Fibroblast of skin of left biceps (primary cell): ENCODE measurements around the gene DLGAP4.

Source experiments
- DNase-seq, 2 experiments: peaks; one replicate each; pipeline ENCODE4 v3.0.0-alpha.2; 2013; ENCODE audit warnings: low read depth in 2 of 2

The DLGAP4 gene

DNA sequence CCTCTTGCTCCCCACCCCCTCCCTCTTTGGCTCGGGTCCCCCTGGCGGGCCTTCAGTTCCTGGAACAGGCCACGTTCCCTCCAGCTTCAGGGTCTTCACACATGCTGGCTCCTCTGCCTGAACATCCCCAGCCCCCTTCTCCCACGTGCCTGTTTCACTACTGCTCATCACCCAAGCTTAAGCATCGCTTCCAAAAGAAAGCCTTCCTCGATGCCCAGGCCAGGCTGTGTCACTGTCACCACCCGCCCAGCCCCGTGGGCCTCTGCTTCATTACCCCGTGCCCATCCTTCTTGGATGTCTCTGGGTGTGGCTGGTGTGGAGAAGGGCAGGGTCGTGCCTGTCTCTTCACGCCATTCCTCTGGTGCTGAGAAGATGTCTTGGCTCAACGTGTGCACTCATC, 2.8 kb downstream of the DLGAP4 start:
- no peak for DNase-seq

DNA sequence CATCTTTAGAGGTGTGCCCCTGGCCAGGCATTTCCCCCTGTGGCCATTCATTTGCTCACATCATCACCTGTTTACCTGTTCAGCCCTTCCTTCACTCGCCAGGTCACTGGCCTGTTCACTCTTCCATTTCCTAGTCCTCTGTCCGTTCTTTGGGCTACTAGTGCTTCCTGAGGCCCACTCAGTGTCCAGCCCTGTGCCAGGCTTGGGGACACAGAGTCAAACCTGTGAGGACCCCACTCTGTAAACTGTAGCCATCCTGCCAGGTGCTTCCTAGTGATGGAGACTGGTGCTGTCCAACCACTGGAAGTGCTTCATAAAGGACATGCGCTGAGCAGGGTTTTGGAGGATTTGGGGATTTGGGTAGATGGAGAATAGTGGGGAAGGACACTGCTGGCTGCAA, 3.5 kb downstream of the DLGAP4 start:
- DNase-seq = no peak

DNA sequence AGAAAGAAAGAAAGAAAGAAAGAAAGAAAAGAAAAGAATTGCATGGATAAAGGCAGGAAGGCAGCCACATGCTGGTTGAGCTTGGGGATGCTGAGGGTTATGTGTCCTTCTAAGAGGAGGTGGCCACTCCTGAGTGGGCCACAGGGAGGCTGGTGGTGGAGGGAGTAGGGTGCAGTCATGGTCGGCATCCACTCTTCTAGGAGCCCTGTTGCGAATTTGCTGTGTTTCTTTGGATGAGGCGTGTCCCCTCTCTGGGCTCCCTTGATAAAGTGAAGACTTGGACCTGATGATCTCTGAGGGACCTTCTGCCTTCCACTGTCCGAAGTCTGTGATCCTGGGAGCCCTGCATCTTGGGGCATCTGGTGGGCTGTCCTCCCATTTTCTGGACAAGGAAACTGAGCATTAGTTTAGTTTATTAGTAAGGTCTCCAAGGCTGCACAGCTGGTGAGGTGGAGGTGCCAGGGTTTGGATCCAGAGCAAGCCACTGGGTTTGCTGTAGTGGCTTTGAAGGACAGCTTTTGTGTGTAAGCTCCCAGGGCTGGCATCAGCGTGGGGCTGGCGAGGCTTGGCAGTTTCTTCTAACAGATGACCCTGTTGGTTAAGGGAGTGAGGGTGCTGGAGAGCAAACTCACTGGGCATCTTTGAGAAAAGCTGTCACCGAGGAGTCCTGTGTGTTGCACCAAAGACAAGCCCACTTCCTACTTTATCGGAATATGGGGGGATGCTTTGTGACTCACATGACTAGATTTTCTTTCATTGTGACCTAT, 4.3 kb downstream of the DLGAP4 start:
- DNase-seq = no peak

DNA sequence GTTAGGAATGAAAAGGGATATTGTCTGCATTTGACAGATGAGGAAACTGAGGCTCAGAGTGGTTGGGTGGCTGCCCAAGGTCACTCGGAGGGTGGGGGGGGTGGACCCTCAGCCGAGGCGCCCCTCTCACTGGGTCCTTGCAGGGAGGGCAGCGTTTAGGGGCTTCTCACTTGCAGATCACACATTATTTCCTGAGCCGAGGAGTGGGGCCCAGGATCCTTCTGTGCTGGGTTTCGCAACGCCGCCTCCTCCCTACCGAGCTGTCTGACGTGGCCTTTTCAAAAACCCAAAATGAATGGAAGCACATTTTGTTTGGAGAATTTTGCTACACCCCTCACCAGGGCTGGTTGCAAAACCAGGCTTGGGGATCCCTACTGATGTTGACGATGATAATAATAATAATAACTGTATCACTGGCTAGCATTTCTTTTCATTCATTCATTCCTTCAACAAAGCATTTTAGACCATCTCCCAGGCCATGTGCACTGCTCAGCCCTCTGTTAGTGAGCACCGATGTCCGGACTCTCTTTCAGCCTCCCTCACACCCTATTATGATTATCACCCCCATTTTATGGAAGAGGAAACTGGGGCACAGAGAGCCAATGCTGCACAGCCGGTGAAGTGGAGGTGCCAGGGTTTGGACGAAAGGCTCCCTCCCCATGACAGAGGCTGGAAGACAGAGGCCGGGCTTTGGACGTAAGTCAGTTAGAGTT, 5.2 kb downstream of the DLGAP4 start:
- no peak for DNase-seq

DNA sequence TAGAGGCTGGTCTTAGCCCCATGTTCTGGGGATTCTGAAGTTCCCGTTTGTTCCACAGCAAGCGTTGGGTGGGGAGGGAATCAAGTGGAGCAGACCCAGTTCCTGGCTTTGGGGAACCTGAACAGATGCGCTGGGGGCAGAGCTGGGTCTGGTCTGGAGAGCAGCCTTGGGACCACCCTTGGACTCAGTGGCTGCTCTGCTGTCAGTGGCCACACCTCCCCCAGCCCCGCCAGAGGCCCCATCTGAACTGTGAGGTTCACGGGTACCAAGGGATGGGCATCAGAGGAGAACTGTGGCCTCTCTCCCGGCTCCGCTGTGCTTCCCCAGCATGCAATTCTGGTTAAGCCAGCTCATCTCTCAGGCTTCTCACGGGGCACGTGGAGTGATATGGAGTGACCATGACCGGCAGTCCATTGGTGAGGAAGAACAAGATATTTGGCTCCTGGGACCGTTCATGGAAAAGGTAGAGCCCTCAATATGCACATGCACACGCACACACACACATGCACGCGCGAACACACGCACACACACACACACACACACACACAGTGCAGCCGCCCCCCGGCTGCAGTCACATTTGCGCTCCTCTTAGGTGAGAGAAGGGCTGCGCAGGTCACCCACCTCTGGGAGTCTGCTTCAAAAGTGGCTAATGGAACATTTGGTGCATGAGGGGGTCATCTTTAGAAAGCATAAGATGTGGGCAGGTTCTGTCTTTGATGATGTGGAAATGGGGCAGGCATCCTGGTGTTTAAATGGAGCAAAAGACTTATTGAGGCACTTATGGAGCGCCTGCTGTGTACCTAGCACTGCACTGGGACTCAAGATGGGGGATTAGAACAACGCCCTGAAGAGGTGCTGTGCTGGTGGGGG, 6.0 kb downstream of the DLGAP4 start:
- no peak for DNase-seq

DNA sequence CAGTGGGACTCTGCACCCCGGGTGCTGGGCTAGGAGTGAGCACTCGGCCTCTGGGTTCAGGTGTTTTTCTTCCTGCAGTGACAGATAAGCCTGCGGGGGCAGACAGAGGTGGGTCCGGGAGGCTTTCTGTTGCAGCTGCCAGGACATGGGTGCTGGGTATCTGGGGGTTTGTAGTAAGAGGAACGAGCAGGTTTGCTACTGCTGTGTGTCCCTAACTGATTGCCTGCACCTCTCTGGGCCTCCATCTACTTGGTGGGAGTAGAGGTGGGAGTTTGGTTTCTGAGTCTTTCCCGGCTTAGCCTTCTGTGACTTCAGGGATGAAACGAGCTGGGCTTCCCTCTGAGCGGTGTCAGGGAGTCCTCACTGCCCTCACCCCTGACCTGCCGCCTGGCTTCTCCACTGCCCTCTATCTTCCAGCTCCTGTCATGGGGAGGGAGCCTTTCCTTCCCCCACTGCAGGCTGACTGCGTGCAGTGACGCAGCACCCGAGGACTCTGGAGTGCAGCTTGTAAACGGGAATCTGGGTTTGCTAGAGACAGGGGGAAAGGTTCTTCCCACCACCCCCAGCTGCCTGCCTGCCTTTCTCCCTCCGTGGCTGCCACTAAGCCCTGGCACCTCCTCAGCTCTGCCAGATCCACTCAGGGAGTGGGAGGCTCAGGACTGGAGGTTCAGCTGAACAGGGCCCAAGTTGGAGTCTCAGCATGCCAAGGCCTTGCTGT, 6.7 kb downstream of the DLGAP4 start:
- no peak for DNase-seq

DNA sequence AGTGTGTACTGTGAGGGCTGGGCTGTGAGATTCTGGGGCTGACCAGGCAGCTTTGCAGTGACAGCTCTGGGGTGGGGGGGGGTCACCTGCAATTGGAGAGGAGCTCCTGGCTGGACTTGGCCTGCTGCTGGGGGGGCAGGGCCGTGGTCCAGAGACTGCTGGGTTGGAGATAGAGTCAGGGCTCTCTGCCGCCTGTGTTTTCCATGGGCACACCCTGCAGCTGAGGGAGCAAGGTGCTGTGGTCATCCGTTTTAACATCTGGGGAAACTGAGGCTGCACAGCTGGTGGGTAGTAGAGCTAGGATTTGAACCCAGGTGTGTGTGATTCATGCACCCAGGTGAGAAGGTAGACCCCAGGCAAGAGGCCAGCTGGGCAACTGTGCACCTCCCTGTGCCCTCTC, 7.3 kb downstream of the DLGAP4 start:
- DNase-seq = no peak

DNA sequence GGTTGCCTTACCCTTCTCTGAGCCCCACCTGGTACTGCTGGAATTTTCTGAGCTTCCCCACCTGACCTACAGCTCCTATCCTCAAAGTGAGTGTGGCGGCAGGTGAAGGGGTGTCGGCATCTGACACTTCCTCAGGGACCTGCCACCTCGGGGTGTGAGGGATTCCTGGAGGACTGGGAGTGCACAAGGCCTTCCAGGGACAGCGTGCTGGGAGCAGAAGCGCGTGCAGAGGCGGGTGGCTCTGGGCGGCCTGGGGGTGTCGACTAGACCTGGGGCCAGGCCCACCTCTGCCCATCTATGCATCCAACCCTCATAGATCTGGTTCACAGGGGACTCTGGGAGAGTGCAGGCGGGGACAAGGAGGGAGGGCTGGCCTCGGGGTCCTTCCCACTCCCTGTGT, 7.8 kb downstream of the DLGAP4 start:
- DNase-seq = no peak

DNA sequence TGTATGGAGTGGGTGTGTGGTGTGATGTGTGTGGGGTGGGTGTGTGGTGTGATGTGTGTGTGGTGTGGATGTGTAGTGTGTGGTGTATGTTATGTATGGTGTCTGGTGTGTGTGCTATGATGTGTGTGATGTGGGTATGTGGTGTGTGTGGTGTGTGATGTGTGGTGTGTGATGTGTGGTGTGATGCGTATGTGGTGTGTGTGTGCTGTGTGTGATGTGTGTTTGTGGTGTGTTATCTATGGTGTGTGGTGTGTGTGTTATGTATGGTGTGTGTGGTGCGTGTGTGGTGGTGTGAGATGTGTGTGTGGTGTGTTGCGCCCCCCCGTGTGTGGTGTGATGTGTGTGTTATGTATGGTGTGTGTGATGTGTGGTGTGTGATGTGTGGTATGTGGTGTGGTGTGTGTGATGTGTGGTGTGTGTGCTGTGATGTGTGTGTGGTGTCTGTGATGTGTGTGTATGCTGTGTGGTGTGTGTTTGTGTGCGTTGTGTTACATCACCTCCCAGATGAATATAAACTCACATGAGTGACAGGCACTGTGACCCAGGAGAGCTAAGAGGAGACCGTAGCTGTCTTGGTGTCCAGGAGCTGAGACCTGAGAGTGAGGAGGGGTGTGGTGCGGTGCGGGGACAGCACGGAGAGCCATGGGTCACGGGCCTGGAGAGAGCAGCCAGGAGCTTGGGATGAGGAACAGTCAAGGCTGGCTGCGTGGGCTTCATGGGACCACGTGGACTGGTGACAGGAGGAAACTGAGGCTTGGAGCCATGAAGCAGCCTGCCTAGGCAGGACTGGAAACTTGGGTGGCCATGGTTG, 8.8 kb downstream of the DLGAP4 start:
- DNase-seq = no peak

DNA sequence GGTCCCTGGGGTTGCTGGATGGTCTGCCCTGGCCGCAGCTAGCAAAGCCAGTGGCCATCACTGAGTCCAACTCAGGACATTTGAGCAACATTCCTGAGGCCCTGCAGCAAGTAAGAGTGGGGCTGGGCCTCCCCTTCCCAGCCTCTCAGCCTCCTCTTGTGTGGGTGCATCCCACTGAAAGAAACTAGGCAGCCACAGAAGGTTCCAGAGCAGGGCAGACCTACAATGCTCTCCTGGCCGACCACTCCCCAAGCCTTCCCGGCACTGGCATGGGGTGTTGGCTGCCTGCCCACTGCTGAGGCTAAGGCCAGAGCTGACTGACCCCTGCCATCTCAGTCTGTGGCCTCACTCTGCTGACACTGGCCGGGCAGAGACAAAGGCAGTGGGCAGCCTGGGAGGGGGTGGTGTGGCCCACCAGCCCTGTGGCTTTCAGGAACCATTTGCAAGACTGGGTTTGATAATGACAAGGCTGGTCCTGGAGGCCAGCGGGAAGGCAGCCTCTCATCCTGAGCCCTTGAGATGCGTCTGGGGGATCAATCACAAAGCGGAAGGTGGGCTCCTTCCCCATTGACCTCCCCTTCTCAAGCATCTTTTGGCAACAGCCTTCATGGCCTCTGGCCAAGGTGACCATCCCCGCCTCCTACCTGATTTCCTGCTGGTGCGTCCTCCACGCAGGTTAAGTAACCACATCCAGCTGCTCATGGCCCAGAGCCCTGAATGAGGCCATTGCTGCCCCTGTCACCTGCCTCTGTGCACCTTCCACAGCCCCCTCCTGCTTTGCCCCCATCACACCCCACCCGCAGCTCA, 9.6 kb downstream of the DLGAP4 start:
- DNase-seq = no peak

DNA sequence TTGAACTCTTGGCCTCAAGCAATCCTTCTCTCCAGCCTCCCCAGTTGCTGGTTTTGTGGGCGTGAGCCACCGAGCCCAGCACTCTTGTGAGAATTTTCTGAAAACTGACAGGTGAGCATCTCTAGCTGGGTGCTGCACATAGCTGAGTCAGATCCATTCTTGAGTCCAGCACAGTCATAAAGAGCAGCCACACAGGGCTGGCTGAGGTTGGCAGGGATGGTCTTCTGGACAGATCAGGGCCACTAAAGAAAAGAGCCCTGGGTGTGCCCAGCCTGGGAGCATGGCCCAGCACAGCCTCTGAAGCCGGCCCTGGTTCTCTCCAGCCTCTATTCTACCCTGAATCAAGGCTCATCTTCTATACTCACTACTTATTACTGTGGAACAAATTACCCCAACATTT, 11.5 kb downstream of the DLGAP4 start:
- DNase-seq = no peak

DNA sequence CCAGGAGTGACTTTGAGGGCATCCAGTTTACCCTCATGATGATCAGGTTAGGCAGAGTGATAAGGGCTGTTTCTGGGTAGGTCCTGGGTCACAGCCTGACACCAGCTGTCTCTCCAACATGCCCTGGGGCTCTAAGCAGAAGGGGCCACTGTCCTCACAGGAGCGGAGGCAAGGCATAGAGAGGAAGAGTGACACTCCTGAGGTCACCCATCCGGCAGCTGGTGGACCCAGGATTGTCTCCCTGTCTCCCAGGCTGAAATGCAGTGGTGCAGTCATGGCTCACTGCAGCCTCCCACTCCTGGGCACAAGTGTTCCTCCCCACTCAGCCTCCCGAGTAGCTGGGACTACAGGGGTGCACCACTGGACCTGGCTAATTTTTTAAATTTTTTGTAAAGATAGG, 12.0 kb downstream of the DLGAP4 start:
- DNase-seq = no peak

DNA sequence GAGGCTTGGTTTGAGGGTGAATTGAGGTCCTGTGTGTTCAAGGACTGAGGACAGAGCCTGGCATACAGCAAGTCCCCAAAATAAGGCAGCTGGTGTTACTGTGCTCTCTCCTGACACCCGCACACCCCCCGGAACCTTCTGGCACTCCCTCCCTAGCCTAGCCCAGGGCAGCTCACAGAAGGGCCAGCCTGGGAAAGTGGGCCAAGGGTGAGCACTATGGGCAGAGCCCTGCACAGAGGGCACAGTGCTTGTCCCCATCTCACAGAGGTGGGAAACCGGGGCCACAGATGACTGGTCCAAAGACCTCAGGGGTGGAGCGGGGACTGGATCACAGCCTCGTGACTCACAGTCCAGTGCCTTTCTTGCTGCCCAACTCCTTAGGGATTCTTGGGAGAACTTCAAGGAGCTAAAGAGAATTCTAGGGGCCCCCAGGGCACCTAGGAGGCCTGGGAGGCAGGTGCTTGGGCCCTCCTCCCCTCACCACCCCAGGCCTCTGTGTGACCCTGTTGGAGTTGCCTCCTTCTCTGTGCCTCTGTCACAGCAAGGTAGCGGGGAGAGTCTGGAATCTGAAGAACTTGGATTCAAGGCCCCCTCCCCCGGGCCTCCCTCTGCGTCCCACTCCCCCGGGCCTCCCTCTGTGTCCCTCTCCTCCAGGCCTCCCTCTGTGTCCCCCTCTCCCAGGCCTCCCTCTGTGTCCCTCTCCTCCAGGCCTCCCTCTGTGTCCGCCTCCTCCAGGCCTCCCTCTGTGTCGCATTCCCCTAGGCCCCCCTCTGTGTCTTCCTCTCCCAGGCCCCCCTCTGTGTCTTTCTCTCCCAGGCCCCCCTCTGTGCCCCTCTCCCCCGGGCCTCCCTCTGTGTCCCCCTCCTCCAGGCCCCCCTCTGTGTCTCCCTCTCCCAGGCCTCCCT, 13.5 kb downstream of the DLGAP4 start:
- DNase-seq = no peak

DNA sequence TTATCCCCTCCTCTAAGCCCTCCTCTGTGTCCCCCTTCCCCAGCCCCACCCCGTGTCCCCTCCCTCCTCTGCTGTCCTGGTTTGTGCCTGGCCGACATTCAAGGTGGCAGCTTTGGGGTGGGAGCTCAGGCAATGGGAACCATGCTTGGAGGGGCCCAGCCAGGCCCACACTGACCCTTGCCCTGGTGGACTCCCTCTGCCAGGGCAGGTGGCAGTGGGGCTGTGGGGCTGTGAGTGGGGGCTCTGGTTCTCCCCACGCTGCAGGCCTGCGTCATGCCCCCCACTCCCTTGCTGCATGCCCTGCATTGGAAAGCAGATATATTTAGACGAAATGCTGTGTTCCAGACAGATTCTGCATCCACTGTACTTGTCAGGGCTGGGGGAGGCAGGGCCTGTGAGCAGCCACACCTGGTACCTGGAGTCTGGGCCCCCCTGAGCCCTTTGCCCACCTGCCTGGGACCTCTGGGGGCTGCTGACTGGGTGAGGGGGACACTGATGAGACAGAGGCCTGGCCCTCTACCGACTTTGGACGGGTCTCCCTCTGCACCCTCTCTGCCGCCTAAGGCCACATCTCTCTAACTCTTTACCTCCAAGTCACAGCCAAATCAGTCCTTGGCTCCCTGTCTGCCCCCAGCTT, 14.2 kb downstream of the DLGAP4 start:
- DNase-seq = no peak

DNA sequence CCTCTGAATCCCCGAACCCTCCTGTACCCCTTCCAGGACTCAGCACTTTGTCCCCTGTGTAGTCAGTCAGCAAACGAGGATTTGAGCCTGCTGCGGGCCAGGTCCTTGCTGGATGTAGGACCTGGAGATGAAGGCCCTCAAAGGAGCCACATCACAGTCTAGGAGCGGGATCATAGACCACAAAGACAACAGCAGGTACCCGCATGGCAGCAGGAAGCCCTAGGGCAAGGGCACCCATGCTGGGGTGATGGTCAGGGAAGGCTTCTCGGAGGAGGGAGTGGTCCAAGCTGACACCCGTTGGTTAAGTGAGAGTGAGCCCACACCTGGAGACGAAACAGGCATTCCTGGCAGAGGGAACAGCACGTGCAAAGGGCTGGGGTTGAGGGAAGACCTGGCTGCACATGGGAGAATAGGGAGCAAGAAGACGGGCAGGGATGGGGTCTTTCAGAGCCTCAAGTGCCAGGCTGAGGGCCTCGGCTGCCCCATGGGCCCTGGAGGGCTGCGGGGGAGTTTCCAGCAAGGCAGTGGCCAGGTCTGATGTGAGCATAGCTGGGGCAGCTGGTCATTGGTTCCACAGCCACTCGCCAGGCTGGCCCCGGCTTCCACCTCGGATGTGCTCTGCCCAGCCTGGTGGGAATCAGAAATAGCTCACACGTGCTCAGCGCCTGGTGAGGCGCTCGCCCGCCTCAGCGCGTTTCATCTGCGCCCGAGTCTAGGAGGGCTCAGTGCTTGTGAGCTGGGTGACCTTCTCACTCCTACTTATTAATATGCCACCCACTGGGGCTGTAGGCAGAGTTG, 15.0 kb downstream of the DLGAP4 start:
- DNase-seq = no peak

DNA sequence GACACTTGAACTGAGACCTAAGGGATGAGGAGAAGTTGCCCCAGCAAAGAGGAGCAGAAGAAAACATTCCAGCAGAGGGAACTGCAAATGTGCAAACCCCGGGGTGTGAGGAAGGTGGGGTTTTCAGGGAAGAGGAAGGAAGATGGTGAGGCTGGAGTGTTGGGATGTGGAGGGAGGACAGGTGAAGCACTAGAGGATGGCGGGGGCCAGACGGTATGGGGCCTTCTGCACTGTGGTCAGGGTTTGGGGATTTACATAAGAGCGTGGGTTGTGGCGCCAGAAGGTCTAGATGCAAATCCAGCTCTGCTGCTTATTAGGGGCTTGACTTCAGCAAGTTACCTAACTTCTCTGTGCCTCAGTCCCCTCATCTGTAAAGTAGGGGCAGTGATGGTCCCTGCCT, 16.0 kb downstream of the DLGAP4 start:
- no peak for DNase-seq

DNA sequence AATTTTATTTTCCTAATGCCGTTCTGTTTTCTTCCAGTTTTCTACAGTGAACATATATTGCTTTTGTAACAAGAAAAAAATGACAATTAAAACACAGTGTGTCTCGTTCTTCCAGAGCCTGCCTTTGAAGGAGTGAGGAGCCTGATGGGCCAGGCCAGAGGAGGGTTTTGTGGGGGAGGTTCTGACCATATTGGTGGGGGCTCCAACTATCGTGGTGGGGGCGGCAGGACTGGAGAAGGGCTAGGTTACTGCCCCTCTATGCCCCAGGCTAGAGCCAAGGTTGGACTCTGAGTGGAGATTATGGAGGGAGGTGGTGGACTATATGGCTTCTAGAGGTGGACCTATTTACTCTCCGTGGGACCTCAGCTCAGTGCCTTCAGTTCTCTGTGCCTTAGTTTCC, 24.0 kb downstream of the DLGAP4 start:
- no peak for DNase-seq

DNA sequence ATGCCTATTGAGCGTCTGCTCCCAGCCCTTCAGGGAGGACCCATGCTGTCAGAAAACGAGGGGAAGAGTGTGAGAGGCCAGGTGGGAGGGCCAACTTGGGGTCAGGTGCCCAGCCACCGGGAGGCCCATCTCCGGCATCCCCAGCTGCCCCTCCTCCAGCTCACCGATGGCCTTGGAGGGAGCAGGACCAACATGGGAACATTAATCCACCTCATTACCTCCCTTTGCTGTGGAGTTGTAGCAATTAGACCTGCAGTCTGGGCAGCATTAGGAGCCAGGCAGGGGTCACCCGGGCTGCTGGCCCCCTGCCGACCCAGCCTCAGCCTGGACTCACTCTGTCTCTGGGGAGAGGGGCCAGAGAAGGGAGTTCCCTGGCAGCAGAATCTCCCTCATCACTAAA, 25.1 kb downstream of the DLGAP4 start:
- no peak for DNase-seq
